Hematopoietic multipotent progenitor cell treated with erythropoietin and hydrocortisone succinate and interleukin-3 and kit ligand, for 4 days (in vitro differentiated cells): Measurements from ENCODE around the gene GHRL.

Source experiments
- DNase-seq: peaks from one replicate; pipeline ENCODE4 v3.0.0-alpha.2; 2015

The GHRL gene

GRCh38 chr3:10292505-10293419 is at the start of gene GHRL:
TSS of gene GHRL (minus strand) at chr3:10292947. CDS start at chr3:10290180, 2,767 bp downstream.
- DNase-seq = peak; percentile 90

GRCh38 chr3:10341901-10342398 is 49.2 kb upstream of the GHRL start:
- DNase-seq = no peak

- DNase-seq = no peak
Measured at GRCh38 chr3:10340476-10340875, 47.7 kb upstream of the GHRL start.

GRCh38 chr3:10340046-10340445 is 47.3 kb upstream of the GHRL start:
- no peak for DNase-seq

GRCh38 chr3:10339376-10339955 is 46.7 kb upstream of the GHRL start:
- no peak for DNase-seq

GRCh38 chr3:10338591-10339353 is 46.0 kb upstream of the GHRL start:
- DNase-seq = peak; percentile 83

GRCh38 chr3:10338164-10338470 is 45.4 kb upstream of the GHRL start:
- no peak for DNase-seq

- DNase-seq = no peak
Measured at GRCh38 chr3:10337323-10338163, 44.8 kb upstream of the GHRL start.

- no peak for DNase-seq
Measured at GRCh38 chr3:10336761-10337160, 44.0 kb upstream of the GHRL start.

- DNase-seq = no peak
Measured at GRCh38 chr3:10335871-10336622, 43.3 kb upstream of the GHRL start.

GRCh38 chr3:10335190-10335738 is 42.5 kb upstream of the GHRL start:
- no peak for DNase-seq

GRCh38 chr3:10334459-10334858 is 41.7 kb upstream of the GHRL start:
- peak; percentile 24 for DNase-seq

GRCh38 chr3:10334042-10334441 is 41.3 kb upstream of the GHRL start:
- DNase-seq = no peak

- no peak for DNase-seq
Measured at GRCh38 chr3:10333349-10333650, 40.6 kb upstream of the GHRL start.

- no peak for DNase-seq
Measured at GRCh38 chr3:10332481-10333348, 40.0 kb upstream of the GHRL start.

GRCh38 chr3:10331320-10331719 is 38.6 kb upstream of the GHRL start:
- no peak for DNase-seq

GRCh38 chr3:10330319-10330718 is 37.6 kb upstream of the GHRL start:
- DNase-seq = no peak

GRCh38 chr3:10329495-10330015 is 36.8 kb upstream of the GHRL start:
- no peak for DNase-seq

- no peak for DNase-seq
Measured at GRCh38 chr3:10328460-10329071, 35.8 kb upstream of the GHRL start.

GRCh38 chr3:10327592-10327991 is 34.8 kb upstream of the GHRL start:
- DNase-seq = no peak
